Esophagus squamous epithelium (tissue), 5 donors: Measurements from ENCODE around the gene OBSCN. TPM values are rescaled to one million over a fixed set of nuclear protein-coding genes. Genes with fewer than 3 reads are reported as not detected.

Source experiments
- DNase-seq: peaks from one replicate; lab custom pipeline; 2025; lab: John Stamatoyannopoulos, UW
- H3K27ac ChIP-seq, 4 donors: fragments of 200-600 bp; sonication (generic); one replicate each; pipeline ENCODE4 v1.5.1; 2016 to 2019; ENCODE audit warnings: mild to moderate bottlenecking in 1 of 4
- H3K27me3 ChIP-seq, 4 donors: fragments of 200-600 bp; sonication (generic); 1 replicate in 3 of 4; 2 replicates in 1 of 4; pipeline versions ENCODE4 v1.5.1 to v1.6.0; 2017 to 2021; ENCODE audit warnings: antibody characterized with exemption in 1 of 4
- H3K36me3 ChIP-seq, 3 donors: fragments of 200-600 bp; sonication (generic); one replicate each; pipeline ENCODE4 v1.5.1; 2016 to 2019
- H3K4me1 ChIP-seq, 3 donors: fragments of 200-600 bp; sonication (generic); one replicate each; pipeline ENCODE4 v1.5.1; 2017 to 2019
- H3K4me3 ChIP-seq, 4 donors: fragments of 200-600 bp; sonication (generic); 1 replicate in 3 of 4; 2 replicates in 1 of 4; pipeline ENCODE4 v1.5.1; 2016 to 2019; ENCODE audit warnings: mild to moderate bottlenecking in 2 of 4, moderate library complexity in 1 of 4
- H3K9me3 ChIP-seq, 3 donors: fragments of 200-600 bp; sonication (generic); one replicate each; pipeline ENCODE4 v1.5.1; 2016 to 2019
- POLR2A ChIP-seq, 4 donors: fragments of 450-650 bp; IDR thresholded peaks; one replicate each; pipeline ENCODE4 v1.6.1; 2017; ENCODE audit warnings: antibody characterized with exemption in 4 of 4, mild to moderate bottlenecking in 4 of 4, moderate library complexity in 3 of 4
- WGBS, 2 donors: methylation state at CpG; one replicate each; pipeline ENCODE4 v1.1.5; 2018; 5-methylcytosine and 5-hydroxymethylcytosine counted together
- intact Hi-C: fragments of 100-400 bp; cut with DNase I; formaldehyde crosslinking; loops from one replicate; pipeline ENCODE4 v1.15.0; 2022
- total RNA-seq, 4 donors: library from RNA; depleted of rRNA; stranded (reverse); fragments of >200 nt; gene quantifications; one replicate each; pipeline ENCODE4 v1.1.0, GENCODE V29; 2016
- TF ChIP-seq, protein P1 (sequence below), 6 experiments: fragments of 450-650 bp in 4 of 6; fragments of 200-600 bp in 2 of 6; sonication (generic) in 2 of 6; IDR thresholded peaks; one replicate each; pipeline ENCODE4 v1.5.1; 2016 to 2019; ENCODE audit warnings: antibody characterized with exemption in 6 of 6, mild to moderate bottlenecking in 4 of 6, moderate library complexity in 4 of 6
- donor health status: DM: yes; HTN: yes; CAD: no.

OBSCN gene
- total RNA-seq, 4 donors from 2014 or later = 4.0 to 53.2 (median 13.8) TPM

DNA sequence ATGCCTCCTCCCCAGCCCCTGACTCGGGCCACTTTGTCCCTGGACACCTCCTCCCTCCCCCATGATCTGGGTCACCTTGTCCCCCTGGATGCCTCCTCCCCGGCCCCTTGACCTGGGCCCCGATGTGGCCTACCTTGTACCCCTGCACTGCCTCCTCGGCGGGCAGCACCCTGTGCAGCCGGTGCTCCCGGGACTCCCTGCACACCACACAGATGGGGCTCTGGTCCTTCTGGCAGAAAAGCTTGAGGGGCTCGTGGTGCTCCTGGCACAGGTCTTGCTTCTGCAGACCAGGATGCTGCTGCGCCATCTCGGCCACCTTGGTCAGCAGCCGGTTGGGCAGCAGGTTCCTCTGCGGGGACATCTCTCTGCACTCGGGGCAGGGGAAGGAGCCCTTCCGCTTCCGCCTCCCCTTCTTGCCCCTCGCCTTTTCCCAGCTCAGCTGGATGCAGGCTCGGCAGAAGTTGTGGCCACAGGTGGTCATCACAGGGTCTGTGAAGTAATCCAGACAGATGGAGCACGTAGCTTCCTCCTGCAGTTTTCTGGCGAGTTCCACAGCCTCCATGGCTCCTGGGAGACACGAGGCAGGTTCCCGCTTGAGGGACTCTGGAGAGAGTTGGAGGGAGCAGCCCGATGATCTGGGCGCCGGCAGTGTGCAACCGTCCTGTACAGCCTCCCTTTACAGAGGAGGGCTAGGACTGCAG, 206.8 kb downstream of the OBSCN start:
- Histone ChIP-seq H3K4me1 (peaks cover 17 to 51% (median 18%) of the 10 kb centered on the region in 3 donors), H3K9me3 (no peaks in the 10 kb centered on the region), H3K36me3 (peaks cover 0 to 12% (median 0%) of the 10 kb centered on the region in 3 donors), H3K27ac (no peak overlapping the region), H3K27me3 (peaks cover 0 to 46% (median 7%) of the 10 kb centered on the region in 4 donors), H3K4me3 (no peak overlapping the region)
- intact Hi-C loops = no loop called here
- TF ChIP-seq, protein P1, sequence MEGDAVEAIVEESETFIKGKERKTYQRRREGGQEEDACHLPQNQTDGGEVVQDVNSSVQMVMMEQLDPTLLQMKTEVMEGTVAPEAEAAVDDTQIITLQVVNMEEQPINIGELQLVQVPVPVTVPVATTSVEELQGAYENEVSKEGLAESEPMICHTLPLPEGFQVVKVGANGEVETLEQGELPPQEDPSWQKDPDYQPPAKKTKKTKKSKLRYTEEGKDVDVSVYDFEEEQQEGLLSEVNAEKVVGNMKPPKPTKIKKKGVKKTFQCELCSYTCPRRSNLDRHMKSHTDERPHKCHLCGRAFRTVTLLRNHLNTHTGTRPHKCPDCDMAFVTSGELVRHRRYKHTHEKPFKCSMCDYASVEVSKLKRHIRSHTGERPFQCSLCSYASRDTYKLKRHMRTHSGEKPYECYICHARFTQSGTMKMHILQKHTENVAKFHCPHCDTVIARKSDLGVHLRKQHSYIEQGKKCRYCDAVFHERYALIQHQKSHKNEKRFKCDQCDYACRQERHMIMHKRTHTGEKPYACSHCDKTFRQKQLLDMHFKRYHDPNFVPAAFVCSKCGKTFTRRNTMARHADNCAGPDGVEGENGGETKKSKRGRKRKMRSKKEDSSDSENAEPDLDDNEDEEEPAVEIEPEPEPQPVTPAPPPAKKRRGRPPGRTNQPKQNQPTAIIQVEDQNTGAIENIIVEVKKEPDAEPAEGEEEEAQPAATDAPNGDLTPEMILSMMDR (IDR thresholded peaks at IDR 0.05) = no peak
- TF ChIP-seq POLR2A (IDR thresholded peaks at IDR 0.05) = no peak
- 80 to 85% methylated on average over 10 to 18 of the region's 25 CpGs for WGBS, 2 donors
- DNase-seq = no peak

DNA sequence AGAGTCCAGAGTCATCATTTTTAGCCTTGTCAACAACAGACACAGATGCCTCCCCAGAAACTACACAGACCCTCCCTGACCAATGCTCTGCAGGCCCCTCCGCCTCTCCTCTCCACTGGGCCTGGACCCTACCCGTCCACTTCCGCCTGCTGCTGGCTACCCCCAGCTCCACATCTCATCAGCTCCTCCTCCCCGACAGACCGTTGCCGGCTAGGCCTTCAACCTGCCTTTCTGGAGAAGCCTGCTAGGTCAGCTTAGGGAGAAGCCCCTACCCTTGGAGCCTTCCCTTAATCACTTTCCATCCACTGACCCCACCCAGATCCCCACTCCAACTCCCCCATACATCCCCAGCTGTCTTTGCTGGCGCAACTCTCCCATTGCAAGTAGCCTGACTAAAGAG, 207.4 kb downstream of the OBSCN start:
- peaks cover 0 to 51% (median 7%) of the 10 kb centered on the region in 4 donors for H3K27me3 ChIP-seq
- no peak for DNase-seq
- 61 to 83% methylated on average over 7 of the region's 7 CpGs for WGBS, 2 donors

DNA sequence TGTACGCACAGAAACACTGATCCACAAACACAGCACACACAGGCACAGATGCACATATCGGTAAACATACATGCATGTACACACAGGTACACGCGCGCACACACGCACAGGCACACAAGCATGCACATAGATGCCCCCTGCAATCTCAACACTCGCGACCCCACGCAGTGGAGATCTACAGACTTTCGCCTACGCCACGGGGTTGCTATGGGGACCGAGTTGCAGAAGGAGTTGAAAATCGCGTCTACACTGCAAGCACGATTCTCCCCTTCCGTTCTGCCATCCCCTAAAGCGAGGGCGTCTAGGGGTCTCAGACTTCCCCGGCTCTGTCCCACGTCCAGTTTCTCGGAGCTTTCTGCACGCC, 208.0 kb downstream of the OBSCN start:
- TF ChIP-seq POLR2A (IDR thresholded peaks at IDR 0.05) = no peak
- TF ChIP-seq, protein P1 (IDR thresholded peaks at IDR 0.05) = no peak
- Histone ChIP-seq H3K4me3 (peak overlapping the region; percentile 43 to 63 (median 52)), H3K36me3 (peaks cover 0 to 6% (median 0%) of the 10 kb centered on the region in 3 donors), H3K27me3 (peaks cover 0 to 57% (median 7%) of the 10 kb centered on the region in 4 donors), H3K4me1 (peaks cover 17 to 46% (median 18%) of the 10 kb centered on the region in 3 donors), H3K27ac (no peak overlapping the region), H3K9me3 (no peaks in the 10 kb centered on the region)
- DNase-seq = no peak
- 25 to 37% methylated on average over 5 to 14 of the region's 23 CpGs for WGBS, 2 donors
- intact Hi-C loops = no loop called here

More for the DNA sequence above, 207.4 kb downstream of the OBSCN start:
- intact Hi-C loops = no loop called here
- TF ChIP-seq POLR2A (IDR thresholded peaks at IDR 0.05) = no peak
- TF ChIP-seq, protein P1 (IDR thresholded peaks at IDR 0.05) = no peak
- H3K4me3 ChIP-seq = no peak overlapping the region
- H3K27ac ChIP-seq = no peak overlapping the region
- H3K36me3 ChIP-seq = peaks cover 0 to 9% (median 0%) of the 10 kb centered on the region in 3 donors
- H3K9me3 ChIP-seq = no peaks in the 10 kb centered on the region
- H3K4me1 ChIP-seq = peaks cover 17 to 46% (median 18%) of the 10 kb centered on the region in 3 donors

DNA sequence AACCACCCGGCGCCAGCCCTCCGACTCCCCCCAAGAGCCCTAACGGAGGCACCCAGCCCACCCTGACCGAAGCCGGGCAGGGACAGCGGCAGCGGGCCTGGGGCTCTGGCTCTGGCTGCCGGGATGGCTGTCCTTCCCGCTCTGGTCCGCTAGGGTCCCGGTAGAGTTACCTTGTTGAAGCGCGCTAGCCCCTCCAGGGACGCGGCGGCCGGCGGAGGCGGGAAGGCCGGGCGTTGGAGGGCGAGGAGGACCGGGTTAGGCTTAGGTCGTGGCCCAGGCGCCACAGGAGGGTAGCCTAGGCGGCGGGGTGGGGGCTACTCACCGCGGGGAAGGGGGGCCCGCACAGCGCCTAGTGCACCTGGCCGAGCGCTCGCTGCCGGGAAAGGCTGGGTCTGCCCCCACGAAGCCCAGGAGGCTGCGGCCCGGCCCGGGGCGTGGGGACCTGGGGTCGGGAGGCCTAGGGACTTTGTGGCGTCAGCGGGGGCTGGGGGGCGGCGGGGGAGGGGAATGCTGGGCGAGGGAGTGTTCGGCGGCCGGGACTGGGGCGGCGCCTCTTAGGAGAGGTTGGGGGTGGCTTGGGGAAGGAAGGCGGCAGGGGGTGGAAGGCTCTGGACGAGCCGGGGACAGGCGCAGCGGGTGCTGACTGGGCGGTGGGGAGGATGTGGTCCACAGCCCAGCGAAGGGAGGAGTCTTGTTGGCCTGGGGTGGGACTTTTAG, 208.5 kb downstream of the OBSCN start, which contains the start of gene TRIM17:
Gene TRIM17 (minus strand): TSS at position 645 of the 717 bp plus-strand sequence. CDS start 1,789 bp downstream, outside the sequence.
- Histone ChIP-seq H3K4me1 (peaks cover 17 to 46% (median 18%) of the 10 kb centered on the region in 3 donors), H3K27ac (peak within 1 kb of the TSS in 3 of 4 donors; percentile 21 to 32 (median 29)), H3K36me3 (peaks cover 0 to under 1% (median 0%) of the 10 kb centered on the region in 3 donors), H3K9me3 (no peaks in the 10 kb centered on the region), H3K27me3 (peaks cover 0 to 57% (median 7%) of the 10 kb centered on the region in 4 donors), H3K4me3 (peak within 1 kb of the TSS; percentile 43 to 63 (median 52))
- TF ChIP-seq POLR2A (IDR thresholded peaks at IDR 0.05) = no peak
- TF ChIP-seq, protein P1 (IDR thresholded peaks at IDR 0.05) = peak in 4 of 6 experiments; percentile 27 to 49 (median 40)
- WGBS, 2 donors = 6% methylated on average over 6 of the region's 59 CpGs; no CpG with 5 or more reads in 1 of the 2 donors
- intact Hi-C loops = no loop called here
- no peak for DNase-seq
